Natural killer cell (primary cell): ENCODE measurements around the gene SCYL3. TPM values are rescaled to one million over a fixed set of nuclear protein-coding genes. Genes with fewer than 3 reads are reported as not detected.

Experiments used
- ATAC-seq, 3 donors: fragments of 150-1000 bp in 2 of 3; fragments of 200-7000 bp in 1 of 3; cut with Tn5 transposase; 1 replicate in 1 of 3; 2 replicates in 2 of 3; pipeline ENCODE4 v1.10.0; 2021; ENCODE audit warnings: mild to moderate bottlenecking in 2 of 3, moderate library complexity in 2 of 3
- DNase-seq, 2 donors: peaks; one replicate each; pipeline versions ENCODE4 v3.0.0 to v3.0.0-alpha.2; 2013 to 2021; ENCODE audit warnings: mixed read lengths in 1 of 2
- H3K27ac ChIP-seq: one replicate; pipeline ENCODE4 v1.5.1; 2013; ENCODE audit warnings: mild to moderate bottlenecking, low read length
- H3K27me3 ChIP-seq: one replicate; pipeline ENCODE4 v1.6.1; 2013; ENCODE audit warnings: low read length; ENCODE audit not compliant: control insufficient read depth, insufficient read depth
- H3K36me3 ChIP-seq: one replicate; pipeline ENCODE4 v1.6.1; 2013; ENCODE audit warnings: low read length; ENCODE audit not compliant: control insufficient read depth, insufficient read depth
- H3K4me1 ChIP-seq: one replicate; pipeline ENCODE4 v1.6.1; 2013; ENCODE audit warnings: low read length; ENCODE audit not compliant: control insufficient read depth, insufficient read depth
- H3K4me3 ChIP-seq: one replicate; pipeline ENCODE4 v1.5.1; 2013; ENCODE audit warnings: low read length
- H3K9me3 ChIP-seq: one replicate; pipeline ENCODE4 v1.6.1; 2013; ENCODE audit warnings: low read length; ENCODE audit not compliant: control insufficient read depth, insufficient read depth
- H3K27ac Mint-ChIP-seq, 2 donors: one replicate each; pipeline ENCODE4 v1.8.0; 2022; ENCODE audit warnings: mild to moderate bottlenecking in 2 of 2, mixed read lengths in 2 of 2, moderate library complexity in 1 of 2
- H3K27me3 Mint-ChIP-seq, 2 donors: one replicate each; pipeline ENCODE4 v1.8.0; 2022; ENCODE audit warnings: low read depth in 2 of 2, mixed read lengths in 2 of 2
- H3K36me3 Mint-ChIP-seq: one replicate; pipeline ENCODE4 v1.8.0; 2022; ENCODE audit warnings: mixed read lengths
- H3K4me1 Mint-ChIP-seq, 2 donors: one replicate each; pipeline ENCODE4 v1.8.0; 2022; ENCODE audit warnings: mixed read lengths in 2 of 2
- H3K4me3 Mint-ChIP-seq: one replicate; pipeline ENCODE4 v1.8.0; 2022; ENCODE audit warnings: mild to moderate bottlenecking, moderate library complexity, mixed read lengths
- H3K9me3 Mint-ChIP-seq, 2 donors: one replicate each; pipeline ENCODE4 v1.8.0; 2022; ENCODE audit warnings: mixed read lengths in 2 of 2
- WGBS: methylation state at CpG from one replicate; pipeline ENCODE4 v1.1.7; 2013; ENCODE audit warnings: missing lambda C conversion rate; ENCODE audit not compliant: insufficient coverage; 5-methylcytosine and 5-hydroxymethylcytosine counted together
- intact Hi-C: fragments of 100-400 bp; cut with micrococcal nuclease; formaldehyde crosslinking; loops from one replicate; pipeline ENCODE4 v1.14.2; 2022
- total RNA-seq, 4 donors: library from RNA; stranded (reverse); fragments of 120-200 nt in 1 of 4; gene quantifications; one replicate each; pipeline versions ENCODE4 v1.2.3 to v1.2.4, GENCODE V29; 2013 to 2022
- TF ChIP-seq, protein P1 (sequence below): fragments of 200-600 bp; IDR thresholded peaks from one replicate; pipeline ENCODE4 v1.8.0; 2022; ENCODE audit warnings: antibody characterized with exemption

Gene SCYL3
- total RNA-seq, 3 donors from 2014 or later (not counting 1 experiment from before 2014, with no cell fraction given) = 6.0 to 12.3 (median 7.0) TPM

DNA sequence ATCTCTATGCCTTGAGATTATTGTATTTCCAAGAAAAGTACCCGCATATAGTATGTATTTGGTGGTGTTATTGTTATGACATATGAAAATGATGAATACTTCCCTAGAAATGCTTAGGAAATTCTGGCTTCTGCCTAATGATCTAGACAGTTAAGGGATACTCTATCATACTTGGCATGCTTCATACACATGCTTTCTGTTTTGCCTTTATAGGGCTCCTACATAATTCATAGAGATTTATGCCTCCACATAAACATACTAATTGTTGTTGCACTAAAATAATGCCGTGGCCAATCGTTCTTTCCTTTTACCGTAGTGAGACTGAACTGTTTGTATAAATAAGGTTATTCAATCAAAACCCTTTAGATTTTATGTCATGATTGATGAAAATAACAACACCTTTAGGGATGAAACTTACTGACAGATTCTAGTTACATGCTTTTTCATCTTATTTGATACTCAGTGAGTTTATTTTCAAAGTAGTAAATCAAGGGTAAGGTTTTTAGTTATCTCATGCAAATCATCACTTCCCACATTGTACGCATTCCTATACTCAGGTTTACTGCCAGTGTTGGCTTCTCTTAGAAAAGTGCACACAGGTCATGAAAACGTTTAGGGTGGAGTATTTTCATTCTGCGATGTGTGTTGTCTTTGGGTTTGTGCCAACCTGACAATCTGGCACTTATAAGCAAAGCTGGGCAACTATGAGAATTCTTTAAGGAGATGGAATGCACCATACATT lies 40.5 kb upstream of the SCYL3 start:
- Histone ChIP-seq H3K9me3 (no peaks in the 10 kb centered on the region), H3K36me3 (no peaks in the 10 kb centered on the region), H3K27ac (no peak overlapping the region), H3K27me3 (no peaks in the 10 kb centered on the region), H3K4me1 (no peaks in the 10 kb centered on the region), H3K4me3 (no peak overlapping the region)
- no peaks in the 10 kb centered on the region for H3K4me1 Mint-ChIP-seq
- intact Hi-C loops = no loop called here
- DNase-seq (no peak), ATAC-seq (no peak)
- H3K27me3 Mint-ChIP-seq = no peaks in the 10 kb centered on the region
- WGBS = 81% methylated on average over 4 of the region's 7 CpGs
- H3K36me3 Mint-ChIP-seq = no peaks in the 10 kb centered on the region
- no peaks in the 10 kb centered on the region for H3K9me3 Mint-ChIP-seq
- TF ChIP-seq, protein P1, sequence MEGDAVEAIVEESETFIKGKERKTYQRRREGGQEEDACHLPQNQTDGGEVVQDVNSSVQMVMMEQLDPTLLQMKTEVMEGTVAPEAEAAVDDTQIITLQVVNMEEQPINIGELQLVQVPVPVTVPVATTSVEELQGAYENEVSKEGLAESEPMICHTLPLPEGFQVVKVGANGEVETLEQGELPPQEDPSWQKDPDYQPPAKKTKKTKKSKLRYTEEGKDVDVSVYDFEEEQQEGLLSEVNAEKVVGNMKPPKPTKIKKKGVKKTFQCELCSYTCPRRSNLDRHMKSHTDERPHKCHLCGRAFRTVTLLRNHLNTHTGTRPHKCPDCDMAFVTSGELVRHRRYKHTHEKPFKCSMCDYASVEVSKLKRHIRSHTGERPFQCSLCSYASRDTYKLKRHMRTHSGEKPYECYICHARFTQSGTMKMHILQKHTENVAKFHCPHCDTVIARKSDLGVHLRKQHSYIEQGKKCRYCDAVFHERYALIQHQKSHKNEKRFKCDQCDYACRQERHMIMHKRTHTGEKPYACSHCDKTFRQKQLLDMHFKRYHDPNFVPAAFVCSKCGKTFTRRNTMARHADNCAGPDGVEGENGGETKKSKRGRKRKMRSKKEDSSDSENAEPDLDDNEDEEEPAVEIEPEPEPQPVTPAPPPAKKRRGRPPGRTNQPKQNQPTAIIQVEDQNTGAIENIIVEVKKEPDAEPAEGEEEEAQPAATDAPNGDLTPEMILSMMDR = no peak
- no peak overlapping the region for H3K4me3 Mint-ChIP-seq
- H3K27ac Mint-ChIP-seq = no peak overlapping the region

GRCh38 chr1:169931795-169932231 lies 38.1 kb upstream of the SCYL3 start:
- TF ChIP-seq, protein P1 = no peak
- Histone ChIP-seq H3K9me3 (no peaks in the 10 kb centered on the region), H3K4me1 (no peaks in the 10 kb centered on the region), H3K36me3 (no peaks in the 10 kb centered on the region), H3K27me3 (no peaks in the 10 kb centered on the region), H3K27ac (no peak overlapping the region), H3K4me3 (no peak overlapping the region)
- H3K4me3 Mint-ChIP-seq = no peak overlapping the region
- no peaks in the 10 kb centered on the region for H3K36me3 Mint-ChIP-seq
- DNase-seq (no peak), ATAC-seq (no peak)
- no peaks in the 10 kb centered on the region for H3K27me3 Mint-ChIP-seq
- WGBS = 100% methylated on average over 1 of the region's 1 CpG
- intact Hi-C loops = no loop called here
- no peaks in the 10 kb centered on the region for H3K9me3 Mint-ChIP-seq
- H3K4me1 Mint-ChIP-seq = peaks cover 0 to 6% of the 10 kb centered on the region in 2 donors
- H3K27ac Mint-ChIP-seq = no peak overlapping the region

DNA sequence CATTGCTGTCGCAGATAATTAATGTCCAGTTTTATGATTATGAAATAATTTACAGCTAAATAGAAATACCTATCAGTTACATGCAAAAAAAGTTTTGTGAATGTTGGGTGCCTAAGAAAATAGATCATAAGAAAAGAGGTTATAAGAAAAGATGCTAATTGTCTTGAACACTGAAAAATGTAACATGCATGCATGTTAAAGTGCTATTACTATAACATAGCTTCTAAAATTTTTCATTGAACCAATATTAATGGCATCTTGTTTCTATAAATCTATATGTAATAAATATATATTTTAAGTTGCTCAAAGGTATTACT lies 35.5 kb upstream of the SCYL3 start:
- intact Hi-C loops = loop anchor here (1.0 kb wide), 1 partner anchor 145 kb away; the partner anchor contains the start of gene KIFAP3
- H3K36me3 ChIP-seq = peaks cover 2% of the 10 kb centered on the region
- no peak overlapping the region for H3K27ac Mint-ChIP-seq
- no peaks in the 10 kb centered on the region for H3K9me3 Mint-ChIP-seq
- ATAC-seq (no peak), DNase-seq (no peak)
- TF ChIP-seq, protein P1 = peak; percentile 35
- H3K4me1 Mint-ChIP-seq = peaks cover 0 to 14% of the 10 kb centered on the region in 2 donors
- H3K4me3 Mint-ChIP-seq = no peak overlapping the region
- H3K27me3 ChIP-seq = no peaks in the 10 kb centered on the region
- WGBS = no CpG with 5 or more reads among the region's 1 CpG
- no peaks in the 10 kb centered on the region for H3K27me3 Mint-ChIP-seq
- H3K27ac ChIP-seq = no peak overlapping the region
- no peak overlapping the region for H3K4me3 ChIP-seq
- no peaks in the 10 kb centered on the region for H3K36me3 Mint-ChIP-seq
- no peaks in the 10 kb centered on the region for H3K9me3 ChIP-seq
- no peaks in the 10 kb centered on the region for H3K4me1 ChIP-seq
